Stimulated activated CD4-positive, alpha-beta T cell treated with anti-CD3 and anti-CD28 coated beads, Interleukin-1b, Interleukin-23, amount 100 ng/mL, for 48 hours (primary cell): ENCODE measurements around the gene STAC.
"Not testable (repeated sequence)": the region's sequence is repeated elsewhere in the genome, so short reads cannot be mapped to it uniquely, and the experiment has no call there.

Experiments
- DNase-seq: peaks from one replicate; pipeline ENCODE4 v3.0.0-alpha.2; 2020

Gene STAC

GRCh38 chr3:36417237-36417636, 36.9 kb downstream of the STAC start:
- DNase-seq: no peak

- no peak for DNase-seq
Measured at GRCh38 chr3:36418296-36418695, 38.0 kb downstream of the STAC start.

GRCh38 chr3:36428445-36428844, 48.1 kb downstream of the STAC start:
- no peak for DNase-seq

- no peak for DNase-seq
Measured at GRCh38 chr3:36429986-36430485, 49.7 kb downstream of the STAC start.

GRCh38 chr3:36433511-36433910, 53.2 kb downstream of the STAC start:
- DNase-seq: no peak

- no peak for DNase-seq
Measured at GRCh38 chr3:36434687-36435426, 54.6 kb downstream of the STAC start.

GRCh38 chr3:36443028-36443686, 62.9 kb downstream of the STAC start:
- DNase-seq: no peak

- DNase-seq: no peak
Measured at GRCh38 chr3:36444909-36445308, 64.6 kb downstream of the STAC start.

GRCh38 chr3:36446276-36446675, 66.0 kb downstream of the STAC start:
- DNase-seq: no peak

GRCh38 chr3:36447061-36447460, 66.8 kb downstream of the STAC start:
- DNase-seq: no peak

GRCh38 chr3:36451816-36452215, 71.5 kb downstream of the STAC start:
- DNase-seq: no peak

GRCh38 chr3:36453213-36453612, 72.9 kb downstream of the STAC start:
- not testable (repeated sequence) for DNase-seq

GRCh38 chr3:36453896-36454295, 73.6 kb downstream of the STAC start:
- DNase-seq: not testable (repeated sequence)

- no peak for DNase-seq
Measured at GRCh38 chr3:36455406-36455805, 75.1 kb downstream of the STAC start.

- DNase-seq: no peak
Measured at GRCh38 chr3:36456784-36457183, 76.5 kb downstream of the STAC start.

GRCh38 chr3:36457667-36458066, 77.4 kb downstream of the STAC start:
- DNase-seq: no peak

- DNase-seq: no peak
Measured at GRCh38 chr3:36459177-36459576, 78.9 kb downstream of the STAC start.

GRCh38 chr3:36461597-36461996, 81.3 kb downstream of the STAC start:
- no peak for DNase-seq

- not testable (repeated sequence) for DNase-seq
Measured at GRCh38 chr3:36472045-36472444, 91.7 kb downstream of the STAC start.

GRCh38 chr3:36475558-36475957, 95.3 kb downstream of the STAC start:
- no peak for DNase-seq

- no peak for DNase-seq
Measured at GRCh38 chr3:36476286-36476942, 96.1 kb downstream of the STAC start.

GRCh38 chr3:36477655-36478054, 97.4 kb downstream of the STAC start:
- no peak for DNase-seq

GRCh38 chr3:36480911-36481648, 100.8 kb downstream of the STAC start:
- DNase-seq: no peak
